ENCODE measurements around the gene LPAR1. TPM values are rescaled to one million over a fixed set of nuclear protein-coding genes. Genes with fewer than 3 reads are reported as not detected.

LPAR1 gene
- total and polyA plus RNA-seq, 2 of the 8 experiments (the other 6 are each of a cell fraction or from before 2014, with no cell fraction given) = 3.4 to 5.1 TPM

DNA sequence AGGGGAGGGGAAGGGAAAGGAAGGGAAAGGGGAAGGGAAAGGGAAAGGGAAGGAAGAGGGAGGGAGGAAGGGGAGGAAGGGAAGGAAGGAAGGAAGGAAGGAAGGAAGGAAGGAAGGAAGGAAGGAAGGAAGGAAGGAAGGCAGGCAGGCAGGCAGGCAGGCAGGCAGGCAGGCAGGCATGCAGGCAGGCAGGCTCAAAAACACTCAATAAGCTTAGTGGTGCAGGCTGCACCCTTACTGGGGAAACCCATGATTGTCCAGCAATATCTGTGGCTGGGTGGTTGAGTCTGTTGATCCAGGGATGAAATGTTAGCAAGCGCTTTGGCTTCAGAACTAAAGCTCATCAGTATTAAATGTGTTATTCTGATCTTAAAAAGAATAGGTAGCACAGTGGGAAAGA lies 145.6 kb downstream of the LPAR1 start:
- Histone ChIP-seq H3K9ac (replicated peaks in 1 of 4; ENCODE audit: extremely low read depth in 1 of 4, low read depth in 3 of 4, low read length in 3 of 4) (no peak overlapping the region), H2AK5ac (ENCODE audit: low read depth, low read length) (no peak overlapping the region), H2AFZ (ENCODE audit: low read length) (no peak overlapping the region), H3K27ac (ENCODE audit: low read depth, low read length) (no peak overlapping the region), H3K18ac (ENCODE audit: extremely low read depth, low read length) (no peak overlapping the region), H2BK5ac (ENCODE audit: low read depth, low read length) (no peak overlapping the region), H3K23me2 (ENCODE audit: low read depth, low read length) (no peaks in the 10 kb centered on the region), H3K14ac (ENCODE audit: insufficient read length) (no peak overlapping the region), H3K27me3 (replicated peaks in 1 of 4; ENCODE audit: control insufficient read depth in 3 of 4, extremely low read depth in 1 of 4, insufficient read depth in 3 of 4, low read length in 3 of 4) (no peaks in the 10 kb centered on the region), H2BK12ac (ENCODE audit: low read depth, low read length) (no peak overlapping the region), H3K23ac (ENCODE audit: insufficient read length) (no peak overlapping the region), H3K56ac (replicated peaks; ENCODE audit: insufficient read length, low read depth, low read length) (no peak overlapping the region), H2BK120ac (replicated peaks; ENCODE audit: low read depth, low read length) (no peak overlapping the region), H4K91ac (replicated peaks; ENCODE audit: insufficient read length, low read length) (no peak overlapping the region), H3K4ac (replicated peaks; ENCODE audit: insufficient read length, low read depth, low read length) (no peak overlapping the region), H4K20me1 (replicated peaks in 1 of 2; ENCODE audit: control insufficient read depth in 1 of 2, insufficient read depth in 2 of 2, low read length in 2 of 2) (no peaks in the 10 kb centered on the region), H4K5ac (ENCODE audit: insufficient read length, low read depth, low read length) (no peak overlapping the region), H4K8ac (ENCODE audit: extremely low read depth, insufficient read depth, low read length) (no peak overlapping the region), H3K79me1 (ENCODE audit: low read depth, low read length) (no peaks in the 10 kb centered on the region), H3K36me3 (ENCODE audit: control insufficient read depth in 2 of 4, insufficient read depth in 4 of 4, low read length in 3 of 4) (no peaks in the 10 kb centered on the region), H3K79me2 (ENCODE audit: control insufficient read depth in 1 of 2, insufficient read depth in 2 of 2, low read length in 2 of 2) (no peaks in the 10 kb centered on the region), H2BK15ac (ENCODE audit: low read length) (no peak overlapping the region), H2BK20ac (ENCODE audit: low read length) (no peak overlapping the region), H3K9me3 (ENCODE audit: insufficient read depth in 2 of 2, low read depth in 1 of 2, low read length in 1 of 2) (no peaks in the 10 kb centered on the region), H3K4me3 (ENCODE audit: extremely low read depth in 1 of 4, insufficient read depth in 2 of 4, low read depth in 3 of 4, low read length in 4 of 4) (no peak overlapping the region), H3K4me2 (ENCODE audit: insufficient read depth in 1 of 2, low read depth in 2 of 2, low read length in 2 of 2) (no peak overlapping the region), H3K4me1 (replicated peaks in 1 of 4; ENCODE audit: control insufficient read depth in 3 of 4, insufficient read depth in 4 of 4, low read length in 3 of 4) (no peaks in the 10 kb centered on the region)
- FAIRE-seq = no peak
- ChIA-PET POLR2A (ENCODE audit: partially characterized antibody) (no interaction called here), CTCF (ENCODE audit: partially characterized antibody) (no interaction called here)
- 93% methylated on average over 1 of the region's 1 CpG; no CpG with 5 or more reads in 1 of the 2 experiments for whole genome bisulfite sequencing, 2 experiments (ENCODE audit: extremely low coverage in 1 of 2, insufficient coverage in 1 of 2, insufficient read length in 1 of 2, insufficient replicate concordance in 2 of 2, low coverage in 1 of 2, low lambda C conversion rate in 2 of 2, missing lambda C conversion rate in 1 of 2)
- DNase-seq (ENCODE audit: low read depth in 1 of 2, low spot score in 2 of 2) = no peak
- TF ChIP-seq POLR2AphosphoS5 (IDR thresholded peaks at IDR 0.05; ENCODE audit: low read depth, low read length) = no peak
- no peak for TF ChIP-seq SP2 (IDR thresholded peaks at IDR 0.05; ENCODE audit: low read length)
- TF ChIP-seq TBP (IDR thresholded peaks at IDR 0.05; ENCODE audit: low read depth, low read length) = no peak
- TF ChIP-seq E2F6 (IDR thresholded peaks at IDR 0.05) = no peak
